Spleen (tissue), 11 donors: ENCODE measurements around the gene ATP1A1. TPM values are rescaled to one million over a fixed set of nuclear protein-coding genes. Genes with fewer than 3 reads are reported as not detected.

Experiments used
- DNase-seq: peaks from one replicate; pipeline ENCODE4 v3.0.0-alpha.2; 2020
- H3K27ac ChIP-seq, 8 donors: fragments of 200-600 bp; sonication (generic) in 7 of 8; 1 replicate in 4 of 8; 2 replicates in 4 of 8; pipeline versions ENCODE4 v1.5.0 to v1.8.0; 2016 to 2021; ENCODE audit warnings: inconsistent platforms in 4 of 8, mild to moderate bottlenecking in 4 of 8, moderate library complexity in 1 of 8
- H3K27me3 ChIP-seq, 7 donors: fragments of 200-600 bp; sonication (generic) in 6 of 7; replicated peaks in 1 of 7; 1 replicate in 4 of 7; 2 replicates in 3 of 7; pipeline versions ENCODE4 v1.5.0 to v1.8.0; 2016 to 2021; ENCODE audit warnings: inconsistent platforms in 3 of 7, mild to moderate bottlenecking in 1 of 7
- H3K36me3 ChIP-seq, 6 donors: fragments of 200-600 bp; sonication (generic) in 5 of 6; 1 replicate in 4 of 6; 2 replicates in 2 of 6; pipeline versions ENCODE4 v1.5.0 to v1.8.0; 2016 to 2021; ENCODE audit warnings: inconsistent platforms in 2 of 6
- H3K4me1 ChIP-seq, 6 donors: fragments of 200-600 bp; sonication (generic) in 5 of 6; 1 replicate in 3 of 6; 2 replicates in 3 of 6; pipeline versions ENCODE4 v1.5.0 to v1.8.0; 2016 to 2021; ENCODE audit warnings: inconsistent platforms in 3 of 6
- H3K4me3 ChIP-seq, 8 donors: fragments of 200-600 bp; sonication (generic) in 7 of 8; 1 replicate in 4 of 8; 2 replicates in 4 of 8; pipeline versions ENCODE4 v1.5.0 to v1.8.0; 2016 to 2021; ENCODE audit warnings: inconsistent platforms in 4 of 8, mild to moderate bottlenecking in 4 of 8, moderate library complexity in 2 of 8
- H3K9me3 ChIP-seq, 8 donors: fragments of 200-600 bp; sonication (generic) in 7 of 8; 1 replicate in 4 of 8; 2 replicates in 4 of 8; pipeline versions ENCODE4 v1.5.0 to v1.8.0; 2016 to 2021; ENCODE audit warnings: inconsistent platforms in 4 of 8
- CTCF ChIP-seq, 11 experiments: fragments of 200-600 bp in 7 of 11; fragments of 450-650 bp in 4 of 11; sonication (generic) in 4 of 11; IDR thresholded peaks in 8 of 11; conservative IDR thresholded peaks in 3 of 11; 1 replicate in 7 of 11; 2 replicates in 4 of 11; pipeline versions ENCODE4 v1.4.0 to v1.8.0; 2016 to 2021; ENCODE audit warnings: antibody characterized with exemption in 11 of 11, inconsistent platforms in 4 of 11, mild to moderate bottlenecking in 1 of 11
- POLR2A ChIP-seq, 3 donors: fragments of 450-650 bp; IDR thresholded peaks; one replicate each; pipeline ENCODE4 v1.5.1; 2017; ENCODE audit warnings: antibody characterized with exemption in 3 of 3, mild to moderate bottlenecking in 1 of 3
- POLR2AphosphoS5 ChIP-seq, 3 donors: sonication (generic); formaldehyde crosslinking; IDR thresholded peaks; one replicate each; pipeline ENCODE4 v1.5.1; 2017; ENCODE audit warnings: antibody characterized with exemption in 3 of 3
- WGBS, 5 donors: extraction: QIAGEN DNeasy Blood & Tissue Kit in 3 of 5; methylation state at CpG; one replicate each; pipeline versions ENCODE4 v1.1.5 to v1.1.7; 2013 to 2018; 5-methylcytosine and 5-hydroxymethylcytosine counted together
- intact Hi-C: fragments of 100-400 bp; cut with DNase I; formaldehyde crosslinking; loops from one replicate; pipeline ENCODE4 v1.15.0; 2023; ENCODE audit warnings: low total_unique reads
- polyA plus RNA-seq, 3 donors: library from polyadenylated mRNA; stranded (reverse); fragments of 200-250 nt; gene quantifications; one replicate each; pipeline ENCODE4 v1.2.1, GENCODE V29; 2013
- total RNA-seq, 7 donors: library from RNA; depleted of rRNA in 3 of 7; stranded (reverse); fragments of >200 nt in 3 of 7; fragmentation: NEBNext Ultra II Directional in 4 of 7; extraction: Animal tissue kit (Norgen Biotek cat#: 25700) in 4 of 7; gene quantifications; one replicate each; pipeline versions ENCODE4 v1.1.0 to v1.2.1, GENCODE V29; 2016 to 2021
- donor health status: healthy with polysubstance abuse.
- donor health status: DM: no; HTN: no; CAD: no; lungs with moderate emphysema.
- donor health status: DM: no; HTN: no; CAD: no.
- donor health status: Bipolar disorder and iron deficiency.
- donor health status: healthy.
- donor health status: DM: no; HTN: no; CAD: no.
- donor health status: DM: yes; HTN: yes; CAD: no.

The ATP1A1 gene
- total and polyA plus RNA-seq, 10 donors: 34.5 to 209 (median 130) TPM

- H3K9me3 ChIP-seq: no peaks in the 10 kb centered on the region
- WGBS, 5 donors: 50 to 74% (median 57%) methylated on average over 2 of the region's 2 CpGs
- peaks cover 0 to 25% (median 7%) of the 10 kb centered on the region in 6 donors for H3K4me1 ChIP-seq
- DNase-seq: no peak
- intact Hi-C loops: no loop called here
- no peaks in the 10 kb centered on the region for H3K27me3 ChIP-seq
- TF ChIP-seq POLR2AphosphoS5 (IDR thresholded peaks at IDR 0.05): no peak
- no peak for TF ChIP-seq POLR2A (IDR thresholded peaks at IDR 0.05)
- no peak for TF ChIP-seq CTCF (IDR thresholded peaks at IDR 0.05 in 8 of 11, conservative IDR thresholded peaks at IDR 0.05 in 3 of 11)
- H3K27ac ChIP-seq: peak overlapping the region in 7 of 8 donors; percentile 11 to 78 (median 57)
- H3K36me3 ChIP-seq: no peaks in the 10 kb centered on the region
- H3K4me3 ChIP-seq: no peak overlapping the region
These were observed 47.1 kb upstream of the ATP1A1 start for GRCh38 chr1:116325922-116326321.

GRCh38 chr1:116326486-116326885, 46.6 kb upstream of the ATP1A1 start:
- DNase-seq: no peak
- intact Hi-C loops: no loop called here
- Histone ChIP-seq H3K27me3 (no peaks in the 10 kb centered on the region), H3K36me3 (no peaks in the 10 kb centered on the region), H3K27ac (peak overlapping the region in 7 of 8 donors; percentile 11 to 78 (median 57)), H3K4me1 (peaks cover 0 to 25% (median 7%) of the 10 kb centered on the region in 6 donors), H3K4me3 (no peak overlapping the region), H3K9me3 (no peaks in the 10 kb centered on the region)
- WGBS, 5 donors: 94 to 100% (median 94%) methylated on average over 1 of the region's 1 CpG
- TF ChIP-seq CTCF (IDR thresholded peaks at IDR 0.05 in 8 of 11, conservative IDR thresholded peaks at IDR 0.05 in 3 of 11) (no peak), POLR2AphosphoS5 (IDR thresholded peaks at IDR 0.05) (no peak), POLR2A (IDR thresholded peaks at IDR 0.05) (no peak)

- H3K9me3 ChIP-seq: no peaks in the 10 kb centered on the region
- no peak overlapping the region for H3K27ac ChIP-seq
- intact Hi-C loops: no loop called here
- peaks cover 0 to 25% (median 7%) of the 10 kb centered on the region in 6 donors for H3K4me1 ChIP-seq
- H3K4me3 ChIP-seq: no peak overlapping the region
- H3K27me3 ChIP-seq: no peaks in the 10 kb centered on the region
- DNase-seq: no peak
- WGBS, 5 donors: 85 to 94% (median 91%) methylated on average over 2 of the region's 2 CpGs
- H3K36me3 ChIP-seq: no peaks in the 10 kb centered on the region
- TF ChIP-seq POLR2AphosphoS5 (IDR thresholded peaks at IDR 0.05) (no peak), CTCF (IDR thresholded peaks at IDR 0.05 in 8 of 11, conservative IDR thresholded peaks at IDR 0.05 in 3 of 11) (no peak), POLR2A (IDR thresholded peaks at IDR 0.05) (no peak)
These were observed 44.4 kb upstream of the ATP1A1 start for GRCh38 chr1:116328671-116329070.

- H3K4me3 ChIP-seq: no peak overlapping the region
- intact Hi-C loops: no loop called here
- no peaks in the 10 kb centered on the region for H3K27me3 ChIP-seq
- TF ChIP-seq POLR2A (IDR thresholded peaks at IDR 0.05) (no peak), POLR2AphosphoS5 (IDR thresholded peaks at IDR 0.05) (no peak), CTCF (IDR thresholded peaks at IDR 0.05 in 8 of 11, conservative IDR thresholded peaks at IDR 0.05 in 3 of 11) (no peak)
- no peak for DNase-seq
- 76 to 83% (median 82%) methylated on average over 9 of the region's 9 CpGs for WGBS, 5 donors
- no peaks in the 10 kb centered on the region for H3K36me3 ChIP-seq
- no peaks in the 10 kb centered on the region for H3K9me3 ChIP-seq
- H3K4me1 ChIP-seq: peaks cover 0 to 20% (median 7%) of the 10 kb centered on the region in 6 donors
- no peak overlapping the region for H3K27ac ChIP-seq
These were observed 43.3 kb upstream of the ATP1A1 start for GRCh38 chr1:116329524-116330341.
